ENCODE results near the gene ENPP6. TPM values are rescaled to one million over a fixed set of nuclear protein-coding genes. Genes with fewer than 3 reads are reported as not detected.

The ENPP6 gene
- total and polyA plus RNA-seq, 2 of the 13 experiments (the other 11 are each of a cell fraction or from before 2014, with no cell fraction given), result not detected

GRCh38 chr4:184196730-184197385 lies 20.8 kb downstream of the ENPP6 start:
- no peak overlapping the region for H3K4me3 ChIP-seq (replicated peaks in 1 of 3; ENCODE audit: insufficient read depth in 1 of 3, low read depth in 2 of 3, low read length in 3 of 3)
- peaks cover 0 to 10% of the 10 kb centered on the region in 2 experiments; a peak in 1 of 5 replicates for H3K27me3 ChIP-seq (ENCODE audit: control insufficient read depth in 1 of 2, insufficient read depth in 2 of 2, low read length in 2 of 2)
- no peak for DNase-seq (ENCODE audit: low spot score)
- POLR2A ChIA-PET, result no interaction called here
- no peaks in the 10 kb centered on the region for H4K20me1 ChIP-seq (ENCODE audit: insufficient read depth, low read length)
- intact Hi-C loops (cut with micrococcal nuclease; ENCODE audit: unreplicated experiment) (no loop called here), in situ Hi-C loops (cut with HindIII; ENCODE audit: extremely low pct_ligation_motif_present, low pct_unique_long_range_greater_than_20kb) (no loop called here)
- ATAC-seq, result no peak
- BruUV-seq (replicated peaks), result no TSS peak
- no peaks in the 10 kb centered on the region for H3K79me2 ChIP-seq (ENCODE audit: insufficient read depth, low read length)
- H3K36me3 ChIP-seq (replicated peaks in 1 of 2; ENCODE audit: control insufficient read depth in 1 of 2, insufficient read depth in 2 of 2, low read length in 2 of 2), result no peaks in the 10 kb centered on the region
- no peaks in the 10 kb centered on the region for H3K9me3 ChIP-seq (ENCODE audit: low read length)
- no peak overlapping the region for H3K27ac ChIP-seq (ENCODE audit: extremely low read length, insufficient read depth, low read length)
- H3K4me1 ChIP-seq (ENCODE audit: insufficient read depth, low read length), result no peaks in the 10 kb centered on the region
- H3K4me2 ChIP-seq (ENCODE audit: low read depth, low read length), result no peak overlapping the region
- FAIRE-seq, result no peak
- WGBS (ENCODE audit: low lambda C conversion rate), result 14% methylated on average over 5 of the region's 5 CpGs
- no peak overlapping the region for H2AFZ ChIP-seq (ENCODE audit: low read length)
- CTCF ChIA-PET (ENCODE audit: low intra/inter-chr PET ratio, low total read pairs), result no interaction called here
- H3K9ac ChIP-seq (ENCODE audit: insufficient read depth, low read depth, low read length), result no peak overlapping the region
- TF ChIP-seq KDM2A (CRISPR knock-in tag; IDR thresholded peaks at IDR 0.05; ENCODE audit: borderline replicate concordance, low read depth) (no peak), ZNF431 (CRISPR knock-in tag; IDR thresholded peaks at IDR 0.05; ENCODE audit: borderline replicate concordance, low read depth) (no peak), ARHGAP35 (CRISPR knock-in tag; IDR thresholded peaks at IDR 0.05; ENCODE audit: borderline replicate concordance) (no peak), NFE2L2 (IDR thresholded peaks at IDR 0.05; ENCODE audit: low read length) (no peak), MTA3 (CRISPR knock-in tag; IDR thresholded peaks at IDR 0.05) (no peak), GMEB1 (CRISPR knock-in tag; IDR thresholded peaks at IDR 0.05; ENCODE audit: borderline replicate concordance) (no peak), ZNF556 (CRISPR knock-in tag; IDR thresholded peaks at IDR 0.05; ENCODE audit: borderline replicate concordance) (no peak), ZNF503 (CRISPR knock-in tag; IDR thresholded peaks at IDR 0.05) (no peak), ZNF501 (CRISPR knock-in tag; IDR thresholded peaks at IDR 0.05) (no peak), THRA (CRISPR knock-in tag; IDR thresholded peaks at IDR 0.05; ENCODE audit: borderline replicate concordance) (no peak), GRHL1 (CRISPR knock-in tag; conservative IDR thresholded peaks at IDR 0.05) (no peak), MLX (CRISPR knock-in tag; IDR thresholded peaks at IDR 0.05) (no peak), IKZF5 (CRISPR knock-in tag; IDR thresholded peaks at IDR 0.05) (no peak), NFRKB (IDR thresholded peaks at IDR 0.05) (no peak), RNF2 (conservative IDR thresholded peaks at IDR 0.05; ENCODE audit: low read depth) (no peak), GATA4 (IDR thresholded peaks at IDR 0.05; ENCODE audit: borderline replicate concordance, low read depth) (no peak)

Data from HepG2 (cell line).